EH (cell line): ENCODE measurements around the gene EVPL.
"Not testable (repeated sequence)": the region's sequence is repeated elsewhere in the genome, so short reads cannot be mapped to it uniquely, and the experiment has no call there.

Experiments used
- DNase-seq: peaks from one replicate; pipeline ENCODE4 v3.0.0-alpha.2; 2015; ENCODE audit warnings: low read depth

The EVPL gene

DNA sequence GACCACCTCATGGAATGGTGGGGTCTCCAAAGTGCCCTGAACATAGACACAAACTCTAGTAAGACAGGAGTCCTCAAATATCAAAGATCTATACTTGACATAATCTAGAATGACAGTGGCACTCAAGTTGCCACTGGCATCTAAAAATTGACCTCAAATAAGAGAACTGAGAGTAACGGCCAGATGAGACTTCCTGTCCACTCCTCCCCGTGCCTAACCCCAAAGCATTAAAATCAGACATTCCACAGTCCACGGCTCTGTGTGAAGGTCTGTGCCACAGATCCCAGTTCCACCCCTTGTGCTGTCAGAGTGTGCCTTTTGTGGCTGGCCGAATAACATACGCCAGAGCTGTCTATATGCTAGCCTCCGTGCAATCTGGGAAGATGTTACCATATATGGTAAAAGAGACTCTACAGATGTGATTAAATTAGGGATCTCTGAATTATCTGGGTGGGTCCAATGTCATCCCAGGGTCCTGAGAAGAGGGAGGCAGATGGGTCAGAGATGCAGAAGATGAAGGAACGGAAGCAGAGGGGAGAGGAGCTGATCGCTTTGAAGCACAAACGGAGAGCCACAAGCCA is 21.0 kb upstream of the EVPL start:
- no peak for DNase-seq

DNA sequence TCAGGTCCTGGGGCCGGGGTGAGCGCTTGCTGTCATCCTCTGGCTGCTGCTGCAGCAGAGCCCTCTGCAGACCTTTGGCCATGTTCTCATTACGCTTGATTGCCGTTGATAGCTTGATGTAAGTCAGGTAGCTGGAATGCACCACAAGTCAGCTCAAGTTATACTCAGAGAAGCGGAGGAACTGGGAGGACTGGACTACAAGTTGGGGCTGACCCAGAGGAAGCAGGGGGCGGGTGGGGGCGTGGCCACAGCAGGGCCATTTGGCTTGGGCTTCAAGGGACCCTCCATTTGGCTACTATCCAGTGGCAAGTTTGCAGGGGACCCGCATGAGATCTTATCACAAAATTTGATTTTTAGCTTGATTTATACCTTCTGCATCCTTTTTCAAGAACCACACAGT is 19.0 kb upstream of the EVPL start:
- DNase-seq = no peak

DNA sequence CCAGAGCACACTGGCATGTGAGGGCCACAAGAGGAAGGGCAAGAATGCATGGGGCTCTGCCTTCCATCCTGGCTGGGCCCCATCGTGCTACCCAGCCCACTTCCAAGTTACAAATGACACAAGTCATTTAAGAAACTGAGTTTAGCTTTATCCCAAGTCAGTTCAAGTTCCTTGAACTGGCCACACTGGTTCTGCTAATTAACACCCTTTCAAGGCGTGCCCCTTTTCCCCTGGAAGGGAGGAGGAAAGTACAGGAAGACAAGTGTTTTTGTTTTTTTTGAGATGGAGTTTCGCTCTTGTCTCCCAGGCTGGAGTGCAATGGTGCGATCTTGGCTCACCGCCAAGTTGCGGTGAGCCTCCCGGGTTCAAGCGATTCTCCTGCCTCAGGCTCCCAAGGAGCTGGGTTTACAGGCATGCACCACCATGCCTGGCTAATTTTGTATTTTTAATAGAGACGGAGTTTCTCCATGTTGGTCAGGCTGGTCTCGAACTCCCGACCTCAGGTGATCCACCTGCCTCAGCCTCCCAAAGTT is 17.4 kb upstream of the EVPL start:
- DNase-seq = not testable (repeated sequence)

DNA sequence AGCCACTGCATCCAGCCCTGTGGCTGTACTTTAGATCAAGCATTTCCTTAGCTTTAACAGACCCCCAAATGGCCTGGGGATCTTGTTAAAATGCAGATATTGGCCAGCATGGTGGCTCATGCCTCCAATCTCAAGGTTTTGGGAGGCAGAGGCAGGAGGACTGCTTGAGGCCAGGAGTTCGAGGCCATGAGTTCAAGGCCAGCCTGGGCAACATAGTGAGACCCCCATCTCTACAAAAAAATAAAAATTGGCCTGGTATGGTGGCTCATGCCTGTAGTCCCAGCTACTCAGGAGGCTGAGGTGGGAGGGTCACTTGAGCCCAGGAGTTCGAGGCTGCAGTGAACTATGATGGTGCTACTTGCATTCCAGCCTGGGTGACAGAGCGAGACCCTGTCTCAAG is 15.8 kb upstream of the EVPL start:
- not testable (repeated sequence) for DNase-seq

DNA sequence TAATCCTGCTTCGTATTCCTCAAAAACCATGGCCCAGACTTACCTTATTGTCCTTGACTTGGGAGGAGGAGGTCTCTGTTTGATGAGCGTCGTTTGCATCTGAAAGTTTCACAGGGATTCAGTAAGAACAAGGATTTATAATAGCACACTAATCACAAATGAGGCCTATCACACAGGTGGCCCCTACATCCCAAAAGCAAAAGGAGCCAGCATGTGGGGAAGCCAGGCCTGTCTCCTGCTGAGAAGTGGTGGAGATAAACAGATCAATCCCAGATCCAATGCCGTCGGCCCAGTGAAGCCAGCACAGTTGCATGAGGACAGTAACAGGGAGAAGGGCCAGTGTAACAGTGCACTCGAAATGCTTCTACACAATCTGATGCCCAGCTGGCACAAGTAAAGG is 13.3 kb upstream of the EVPL start:
- DNase-seq = no peak

DNA sequence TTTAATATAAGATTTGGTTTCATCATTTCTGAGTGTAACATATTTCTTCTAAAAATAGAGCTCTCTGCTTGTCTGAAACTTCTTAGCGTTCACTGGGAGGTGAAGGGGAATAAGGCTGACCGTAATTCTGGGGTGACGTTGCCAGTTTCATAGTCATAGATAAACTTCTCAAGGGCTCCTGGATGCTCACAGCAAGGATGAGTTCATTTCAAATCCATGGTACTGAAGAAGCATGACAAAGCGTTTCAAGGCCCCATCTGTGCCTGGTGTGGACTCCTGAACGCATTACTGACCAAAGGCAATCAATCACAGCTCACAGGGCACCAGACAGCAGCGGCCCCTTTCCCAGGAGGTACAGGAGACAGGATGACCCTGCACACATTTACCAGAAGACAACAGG is 12.0 kb upstream of the EVPL start:
- no peak for DNase-seq

DNA sequence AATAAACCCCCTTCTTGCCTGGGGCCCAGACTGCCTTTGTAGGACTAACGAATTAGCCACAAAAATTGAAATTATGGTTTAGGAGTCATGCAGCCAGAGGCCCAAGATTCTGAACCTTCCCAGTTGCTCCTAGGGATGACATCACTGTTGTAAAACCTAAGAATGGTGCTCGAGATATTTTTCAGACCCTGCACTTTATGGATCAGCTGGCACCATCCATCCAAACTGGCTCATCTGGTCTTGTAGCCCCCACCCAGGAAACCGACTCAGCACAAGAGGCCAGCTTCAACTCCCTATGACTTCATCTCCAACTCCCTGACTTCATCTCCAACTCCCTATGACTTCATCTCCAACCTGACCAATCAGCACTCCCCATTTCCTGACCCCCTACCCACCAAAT is 10.9 kb upstream of the EVPL start:
- DNase-seq = peak; percentile 50

DNA sequence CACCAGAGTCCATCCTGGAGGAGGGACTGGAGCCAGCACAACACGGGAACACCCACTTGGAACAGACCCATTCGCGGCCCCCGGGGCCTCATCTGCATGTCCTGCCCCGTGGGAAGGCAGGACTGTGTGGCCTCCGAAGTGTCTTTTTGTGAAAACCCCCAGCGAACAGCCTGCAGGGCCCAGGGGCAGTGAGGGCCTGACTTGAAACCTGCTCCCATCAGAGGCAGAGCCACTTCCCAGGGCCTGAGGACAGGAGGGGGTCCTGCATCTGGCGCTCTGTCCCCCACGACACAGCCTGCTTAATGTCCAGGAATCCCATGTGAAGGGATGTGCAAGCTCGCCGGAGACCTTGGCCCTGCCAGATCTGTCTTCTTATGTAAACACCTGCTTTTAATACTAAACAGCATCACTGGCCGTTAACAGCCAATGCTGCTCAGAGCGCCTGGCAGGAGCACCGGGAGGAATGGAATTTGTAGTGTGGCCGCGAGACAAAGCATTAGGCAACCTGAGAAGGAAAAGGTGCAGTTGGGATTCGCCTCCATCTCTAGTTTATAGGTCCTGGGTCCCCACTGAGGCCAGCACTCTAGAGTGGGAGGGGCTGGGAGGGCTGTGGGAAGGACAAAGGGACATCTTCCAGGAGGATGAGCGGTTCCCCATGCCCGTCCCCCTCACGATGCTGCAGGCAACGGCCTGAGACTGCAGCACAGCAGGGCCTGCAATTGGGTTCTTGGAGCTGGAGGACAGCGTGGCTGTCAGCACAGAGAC is 9.6 kb upstream of the EVPL start:
- no peak for DNase-seq

DNA sequence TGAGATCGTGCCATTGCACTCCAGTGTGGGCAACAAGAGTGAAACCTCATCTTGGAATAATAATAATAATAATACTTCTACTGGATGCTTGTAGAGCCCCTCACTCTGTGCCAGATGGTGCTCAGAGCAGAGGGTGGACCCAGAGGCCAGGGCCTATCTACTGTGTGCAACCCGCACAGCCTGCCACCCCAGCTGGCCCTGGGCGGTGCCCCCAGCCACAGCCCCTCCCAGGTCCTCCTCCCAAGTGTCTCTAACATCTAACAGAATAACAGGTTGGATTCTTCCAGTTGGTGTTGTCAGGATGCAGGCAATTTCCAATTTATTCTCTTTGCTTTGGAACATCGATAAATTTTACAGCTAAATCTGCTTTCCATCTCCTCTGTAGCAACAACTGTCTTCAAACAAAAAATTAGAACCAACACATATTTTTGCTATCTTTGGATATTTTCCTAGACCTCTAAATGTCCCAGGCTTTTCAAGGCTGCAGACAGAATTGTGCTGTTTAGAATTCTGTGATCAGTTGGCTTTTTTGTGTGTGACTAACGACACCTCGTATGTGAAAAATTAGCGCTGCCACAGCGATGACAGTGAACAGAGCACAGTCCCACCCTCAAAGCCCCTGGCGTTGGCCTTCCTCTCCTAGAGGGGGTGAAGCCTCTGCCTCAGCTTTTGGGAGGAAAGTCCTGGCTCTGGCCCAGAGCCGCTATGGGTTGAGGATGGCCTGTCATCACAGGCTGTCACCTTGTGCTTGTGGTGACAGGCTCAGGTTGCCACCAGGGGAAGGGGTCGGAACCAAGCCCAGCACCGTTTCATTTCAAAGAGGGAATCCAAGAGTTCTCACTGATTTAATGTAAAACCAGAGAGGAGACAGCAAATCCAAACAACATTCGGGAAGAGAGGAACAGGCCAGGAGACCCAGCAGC is 7.6 kb upstream of the EVPL start:
- no peak for DNase-seq

DNA sequence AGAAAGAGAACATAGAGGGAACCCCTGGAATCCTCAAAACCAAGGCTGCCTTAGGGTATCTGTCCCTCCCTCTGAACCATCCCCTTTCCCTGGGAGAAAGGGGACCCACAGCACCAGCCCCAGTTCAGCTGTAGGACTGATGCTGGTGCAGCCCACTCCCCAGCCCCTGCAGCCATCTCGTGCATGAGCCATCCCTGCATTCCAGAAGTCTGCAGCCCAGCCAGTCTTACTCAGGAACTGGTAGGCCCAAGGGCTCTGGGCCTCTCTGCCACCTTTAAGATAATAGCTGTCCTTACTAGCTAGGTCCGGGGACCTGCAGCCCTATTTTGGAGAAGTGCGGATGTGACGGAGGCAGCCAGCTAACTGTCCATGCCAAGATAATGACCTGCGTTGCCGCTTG is 6.0 kb upstream of the EVPL start:
- no peak for DNase-seq

DNA sequence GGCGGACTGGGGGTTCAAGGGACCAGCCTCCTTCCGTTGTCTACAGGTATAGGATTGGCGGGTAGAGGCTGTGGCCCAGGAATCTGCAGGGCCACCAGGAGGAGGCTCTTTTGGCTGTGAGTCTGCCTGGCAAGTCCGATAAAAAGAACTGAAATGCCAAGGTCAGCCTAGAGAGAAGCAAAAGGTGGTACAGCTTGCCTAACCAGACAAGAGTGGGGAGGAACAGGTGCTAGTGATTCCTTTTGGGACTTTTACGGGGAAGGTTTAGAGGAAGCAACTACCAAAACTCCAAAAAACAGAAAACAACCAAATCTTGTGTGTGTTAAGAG is 5.6 kb upstream of the EVPL start:
- DNase-seq = no peak

DNA sequence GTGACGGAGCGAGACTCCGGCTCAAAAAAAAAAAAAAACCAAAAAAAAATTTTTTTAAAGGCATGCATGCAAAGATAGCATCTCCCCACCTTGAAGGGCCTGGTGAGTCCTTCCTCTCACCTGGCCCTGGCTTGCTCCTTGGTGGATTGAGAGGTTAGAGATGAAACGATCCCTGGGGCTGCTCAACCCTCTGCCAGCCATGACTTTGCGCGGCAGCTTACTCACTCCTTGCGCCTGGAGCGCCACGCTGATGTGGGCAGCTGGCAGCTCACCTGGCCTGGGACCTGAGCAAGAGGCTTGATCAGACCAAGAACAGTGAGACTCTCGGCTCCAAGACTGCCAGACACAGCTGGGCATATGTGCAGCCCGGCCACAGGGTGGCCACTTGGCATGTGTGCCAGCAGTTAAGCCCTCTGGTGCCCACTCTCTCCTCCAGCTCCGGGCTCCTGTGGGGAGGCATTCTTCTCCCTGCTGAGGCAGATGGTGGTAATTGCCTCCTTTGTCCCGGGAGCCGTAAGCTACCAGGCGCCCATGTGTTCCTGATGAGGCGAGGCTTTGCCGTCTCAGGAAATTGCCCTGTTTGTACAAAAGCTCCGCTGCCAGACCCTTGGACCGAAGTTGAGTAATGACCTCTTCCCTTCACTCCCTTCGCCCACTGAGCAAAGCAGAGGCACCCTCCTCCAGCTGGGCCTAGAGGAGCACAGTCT is 5.1 kb upstream of the EVPL start:
- no peak for DNase-seq

DNA sequence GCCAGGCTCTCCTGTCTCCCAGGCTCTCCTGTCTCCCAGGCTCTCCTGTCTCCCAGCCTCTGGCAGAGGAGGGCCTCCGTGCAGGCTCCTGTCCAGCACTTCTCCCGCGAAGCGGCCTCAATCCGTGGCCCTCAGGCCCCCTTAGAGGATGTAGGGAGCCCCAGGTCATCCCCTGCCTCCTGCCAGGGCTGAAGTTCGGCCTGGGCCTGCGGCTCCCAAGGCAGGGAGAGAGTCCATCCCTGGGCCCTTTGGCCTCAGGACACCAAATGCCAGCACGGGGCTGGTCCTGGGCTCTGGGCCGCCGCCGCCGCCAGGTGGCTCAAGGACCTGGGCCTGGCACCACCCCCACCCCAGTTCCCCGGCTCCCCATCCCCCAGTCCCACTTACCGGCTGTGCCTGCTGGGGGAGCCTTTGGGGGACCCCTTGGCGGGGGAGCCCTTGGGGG is 370 bp downstream of the EVPL start:
- DNase-seq = no peak

DNA sequence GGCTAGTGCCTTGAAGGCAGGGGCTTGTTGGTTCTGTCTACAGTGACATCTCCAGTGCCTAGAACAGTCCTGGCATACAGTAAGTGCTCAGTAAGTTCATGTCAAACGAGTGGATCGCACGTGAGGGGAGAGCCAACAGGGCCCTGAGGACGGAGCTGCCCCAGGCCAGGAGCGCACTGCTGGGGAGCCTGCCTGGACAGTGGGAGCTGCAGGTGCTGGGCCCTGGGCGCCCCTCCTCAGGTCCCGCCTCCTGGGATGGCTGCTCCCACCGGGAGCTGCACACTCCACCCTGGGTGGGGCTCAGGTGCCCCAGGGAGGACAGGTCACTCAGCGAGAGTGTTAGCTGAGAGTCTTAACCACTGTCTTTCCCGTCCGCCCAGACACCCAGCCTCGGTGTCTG is 1.8 kb downstream of the EVPL start:
- DNase-seq = no peak

DNA sequence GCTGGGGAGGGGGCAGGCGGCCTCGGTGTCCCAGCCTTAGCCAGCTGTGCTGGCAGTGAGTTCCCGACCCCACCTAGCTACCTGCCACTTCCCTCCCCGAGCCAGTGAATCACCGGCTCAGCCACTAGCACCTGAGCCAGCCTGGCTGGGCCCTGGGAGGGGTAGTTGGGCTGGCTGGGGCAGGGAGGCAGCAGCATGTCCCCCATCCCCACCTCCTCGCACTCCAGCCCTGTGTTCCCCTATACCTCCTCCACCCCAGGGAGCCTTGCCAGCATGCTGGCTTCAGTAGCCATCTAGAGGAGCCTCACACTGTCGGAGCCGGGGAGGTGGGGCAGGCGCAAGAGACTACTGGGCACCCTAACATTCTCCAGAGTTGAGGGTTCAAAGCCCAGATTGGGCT is 2.8 kb downstream of the EVPL start:
- no peak for DNase-seq

DNA sequence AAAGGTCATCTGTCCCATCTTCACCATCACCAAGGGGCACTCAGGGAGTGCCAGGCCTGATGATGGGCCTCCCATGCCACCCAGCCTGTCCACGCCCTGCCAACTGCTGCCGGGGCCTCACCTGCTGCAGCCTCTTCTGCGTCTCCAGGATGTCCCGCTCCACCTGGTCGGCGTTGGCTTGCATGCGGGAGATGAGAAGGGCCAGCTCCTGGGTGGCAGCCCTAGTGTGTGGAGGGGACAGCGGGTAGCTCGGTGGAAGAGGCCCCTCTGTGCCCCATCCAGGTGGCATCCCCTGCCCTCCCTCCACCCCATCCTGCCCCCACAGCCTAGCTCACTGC is 3.2 kb downstream of the EVPL start:
- DNase-seq = no peak

DNA sequence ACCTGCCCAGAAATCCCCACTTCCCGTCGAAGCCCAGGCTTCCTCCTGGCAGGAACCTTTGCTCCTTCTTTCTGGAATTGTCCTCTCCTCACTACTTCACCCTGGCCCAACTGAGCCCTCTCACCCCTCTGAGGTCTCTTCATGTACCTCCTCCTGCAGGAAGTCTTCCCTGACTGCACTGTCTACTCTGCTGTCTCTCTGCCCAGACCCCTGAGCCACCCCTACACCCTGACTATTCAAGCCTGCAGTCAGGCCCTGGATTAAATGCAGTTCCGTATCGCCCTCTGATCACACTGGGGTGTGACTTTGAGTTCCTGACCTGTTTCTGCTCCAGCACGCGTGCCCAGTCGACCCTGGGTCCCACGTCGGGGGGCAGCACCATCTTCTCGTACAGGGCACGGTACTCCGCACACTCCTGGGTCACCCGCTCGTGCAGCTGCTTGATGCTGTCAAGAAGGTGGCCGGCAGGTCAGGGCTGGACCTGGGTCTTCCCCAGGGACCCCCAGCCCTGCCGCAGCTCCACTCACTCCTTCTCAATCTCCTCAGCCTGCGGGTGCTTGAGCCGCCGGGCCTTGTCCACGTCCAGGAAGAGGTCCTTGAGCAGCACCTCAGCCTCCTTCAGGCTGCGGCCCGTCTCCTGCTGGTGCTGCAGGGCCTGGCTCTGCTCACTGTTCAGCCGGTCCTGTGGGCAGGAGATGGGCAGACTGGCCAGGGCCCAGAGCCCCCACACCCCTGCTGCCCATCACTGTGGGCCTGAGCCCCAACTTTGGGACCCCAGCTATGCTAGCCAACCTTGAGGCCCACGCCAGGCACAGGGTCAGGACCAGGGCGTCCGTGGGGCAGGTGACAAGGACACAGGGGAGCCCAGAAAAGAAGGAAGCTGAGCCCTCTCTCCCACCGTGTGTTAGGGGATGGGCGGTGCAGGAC is 3.9 kb downstream of the EVPL start:
- no peak for DNase-seq

DNA sequence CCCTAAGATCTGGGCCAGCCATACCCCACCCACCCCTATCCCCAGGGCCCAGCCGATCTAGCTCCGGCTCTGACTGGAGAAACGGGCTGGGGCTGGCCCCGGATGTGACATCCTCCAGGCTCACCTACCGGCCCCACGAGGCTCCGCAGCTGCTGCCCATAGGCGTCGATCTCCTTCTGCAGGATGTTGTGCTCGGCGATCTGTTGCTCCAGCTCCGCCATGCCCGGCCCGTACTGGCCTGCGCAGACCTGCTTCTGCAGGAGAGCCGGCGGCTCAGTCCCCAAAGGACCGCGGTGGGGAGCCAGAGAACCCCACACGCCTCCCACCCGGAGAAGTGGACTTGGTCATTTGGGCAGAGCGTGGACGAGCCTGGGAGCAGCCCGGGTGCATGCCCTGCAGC is 4.8 kb downstream of the EVPL start:
- DNase-seq = no peak

DNA sequence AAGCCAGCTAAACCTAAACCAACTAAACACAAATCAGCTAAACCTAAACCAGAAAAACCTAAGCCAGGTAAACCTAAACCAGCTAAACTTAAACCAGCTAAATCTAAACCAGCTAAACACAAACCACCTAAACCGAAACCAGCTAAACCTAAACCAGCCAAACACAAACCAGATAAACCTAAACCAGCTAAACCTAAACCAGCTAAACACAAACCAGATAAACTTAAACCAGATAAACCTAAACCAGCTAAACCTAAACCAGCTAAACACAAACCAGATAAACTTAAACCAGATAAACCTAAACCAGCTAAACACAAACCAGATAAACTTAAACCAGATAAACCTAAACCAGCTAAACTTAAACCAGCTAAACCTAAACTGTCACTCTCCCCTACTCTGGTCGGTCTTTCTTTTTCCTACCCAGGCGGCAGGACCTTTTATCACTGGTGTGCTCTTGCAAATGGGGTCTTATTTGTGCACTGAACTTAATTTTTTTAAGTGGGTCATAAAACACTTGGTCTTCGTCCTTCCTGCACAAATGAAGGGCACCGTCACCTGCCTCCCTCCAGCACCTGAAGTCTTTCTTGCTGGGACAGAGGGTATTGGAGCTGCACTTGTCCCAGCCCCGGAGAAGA is 7.2 kb downstream of the EVPL start:
- DNase-seq = no peak

DNA sequence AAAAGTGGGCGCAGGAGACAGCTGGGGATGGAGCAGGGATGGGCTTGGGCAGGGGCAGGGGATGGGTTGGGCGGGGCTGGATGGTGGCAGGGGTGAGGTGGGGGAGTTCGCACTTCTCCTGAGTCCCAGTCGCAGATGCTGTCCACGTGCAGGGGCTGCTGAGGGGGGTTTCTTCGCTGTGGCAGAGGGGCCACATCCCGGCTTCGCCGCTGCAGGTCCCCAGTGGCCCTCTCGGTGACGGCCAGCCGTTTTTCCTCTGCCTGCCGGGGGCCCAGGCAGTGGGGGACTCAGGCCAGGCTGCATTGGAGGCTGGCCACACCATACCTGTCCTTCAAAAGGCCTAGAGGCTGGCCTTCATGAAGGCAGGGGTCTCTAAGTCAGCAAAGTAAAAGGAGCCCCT is 8.3 kb downstream of the EVPL start:
- no peak for DNase-seq

DNA sequence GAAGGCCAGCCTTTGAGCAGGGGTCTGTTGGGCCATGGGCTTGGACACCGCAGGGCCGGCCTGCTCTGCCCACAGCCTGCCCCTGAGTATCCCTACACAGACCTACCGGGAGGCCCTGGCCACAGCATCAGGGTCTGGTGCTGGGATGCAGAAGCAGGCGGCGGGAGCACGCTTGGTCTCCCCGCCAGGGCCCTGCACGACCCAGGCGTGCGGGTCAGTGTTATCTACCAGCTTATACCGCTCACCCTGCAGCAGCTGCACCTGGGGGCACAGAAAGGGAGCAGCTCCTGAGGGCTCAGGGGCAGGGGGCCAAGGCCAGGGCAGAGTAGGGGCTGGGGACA is 8.8 kb downstream of the EVPL start:
- DNase-seq = no peak
